Measurements from ENCODE around the gene ZNF598.

The ZNF598 gene

GRCh38 chr16:1993731-1994131, 15.9 kb downstream of the ZNF598 start:
- Mint-ChIP-seq H3K27me3 (peaks cover 6% of the 10 kb centered on the region), H3K36me3 (peaks cover 4% of the 10 kb centered on the region), H3K4me3 (no peak overlapping the region), H3K4me1 (peaks cover 18% of the 10 kb centered on the region), H3K27ac (no peak overlapping the region), H3K9me3 (no peaks in the 10 kb centered on the region)

- Mint-ChIP-seq H3K4me1 (peaks cover 21% of the 10 kb centered on the region), H3K9me3 (no peaks in the 10 kb centered on the region), H3K4me3 (no peak overlapping the region), H3K36me3 (peaks cover 2% of the 10 kb centered on the region), H3K27me3 (peaks cover 9% of the 10 kb centered on the region), H3K27ac (no peak overlapping the region)
These were observed 16.8 kb downstream of the ZNF598 start for GRCh38 chr16:1992704-1993317.

GRCh38 chr16:1991948-1992703, 17.5 kb downstream of the ZNF598 start:
- H3K4me1 Mint-ChIP-seq: peaks cover 21% of the 10 kb centered on the region
- H3K9me3 Mint-ChIP-seq: no peaks in the 10 kb centered on the region
- H3K27me3 Mint-ChIP-seq: peaks cover 9% of the 10 kb centered on the region
- H3K27ac Mint-ChIP-seq: no peak overlapping the region
- H3K36me3 Mint-ChIP-seq: no peaks in the 10 kb centered on the region
- peak overlapping the region; percentile 77 for H3K4me3 Mint-ChIP-seq

- no peaks in the 10 kb centered on the region for H3K9me3 Mint-ChIP-seq
- H3K4me1 Mint-ChIP-seq: peaks cover 21% of the 10 kb centered on the region
- H3K4me3 Mint-ChIP-seq: peak overlapping the region; percentile 77
- peaks cover 9% of the 10 kb centered on the region for H3K27me3 Mint-ChIP-seq
- peaks cover 2% of the 10 kb centered on the region for H3K36me3 Mint-ChIP-seq
- no peak overlapping the region for H3K27ac Mint-ChIP-seq
These were observed 18.1 kb downstream of the ZNF598 start for GRCh38 chr16:1991588-1991947.

- peaks cover 3% of the 10 kb centered on the region for H3K36me3 Mint-ChIP-seq
- peak overlapping the region; percentile 30 for H3K27ac Mint-ChIP-seq
- H3K9me3 Mint-ChIP-seq: no peaks in the 10 kb centered on the region
- peak overlapping the region; percentile 77 for H3K4me3 Mint-ChIP-seq
- peaks cover 9% of the 10 kb centered on the region for H3K27me3 Mint-ChIP-seq
- peaks cover 21% of the 10 kb centered on the region for H3K4me1 Mint-ChIP-seq
These were observed 18.5 kb downstream of the ZNF598 start for GRCh38 chr16:1991135-1991551.

GRCh38 chr16:1990351-1991134, 19.1 kb downstream of the ZNF598 start:
- Mint-ChIP-seq H3K9me3 (no peaks in the 10 kb centered on the region), H3K27ac (no peak overlapping the region), H3K27me3 (peaks cover 9% of the 10 kb centered on the region), H3K36me3 (peaks cover 3% of the 10 kb centered on the region), H3K4me3 (peak overlapping the region; percentile 77), H3K4me1 (peaks cover 21% of the 10 kb centered on the region)

GRCh38 chr16:1990101-1990350, 19.6 kb downstream of the ZNF598 start:
- no peak overlapping the region for H3K27ac Mint-ChIP-seq
- H3K4me1 Mint-ChIP-seq: peaks cover 24% of the 10 kb centered on the region
- H3K4me3 Mint-ChIP-seq: no peak overlapping the region
- H3K9me3 Mint-ChIP-seq: no peaks in the 10 kb centered on the region
- H3K36me3 Mint-ChIP-seq: peaks cover 3% of the 10 kb centered on the region
- H3K27me3 Mint-ChIP-seq: peaks cover 9% of the 10 kb centered on the region

- Mint-ChIP-seq H3K4me3 (peak within 1 kb of the TSS; percentile 77), H3K9me3 (no peaks in the 10 kb centered on the region), H3K27me3 (peaks cover 9% of the 10 kb centered on the region), H3K36me3 (peaks cover 3% of the 10 kb centered on the region), H3K27ac (no peak within 1 kb of the TSS), H3K4me1 (peaks cover 29% of the 10 kb centered on the region)
These were observed 20.2 kb downstream of the ZNF598 start, which contains the start of gene SYNGR3 for GRCh38 chr16:1989209-1990100. Gene SYNGR3 (plus strand): TSS chr16:1989970. CDS start chr16:1990103, 133 bp downstream.

- peaks cover 9% of the 10 kb centered on the region for H3K27me3 Mint-ChIP-seq
- H3K27ac Mint-ChIP-seq: no peak overlapping the region
- H3K36me3 Mint-ChIP-seq: peaks cover 3% of the 10 kb centered on the region
- H3K9me3 Mint-ChIP-seq: no peaks in the 10 kb centered on the region
- no peak overlapping the region for H3K4me3 Mint-ChIP-seq
- H3K4me1 Mint-ChIP-seq: peaks cover 31% of the 10 kb centered on the region
These were observed 22.4 kb downstream of the ZNF598 start for GRCh38 chr16:1987198-1987597.

GRCh38 chr16:1985466-1986150, 24.0 kb downstream of the ZNF598 start:
- Mint-ChIP-seq H3K27me3 (peaks cover 11% of the 10 kb centered on the region), H3K27ac (peak overlapping the region; percentile 30), H3K4me1 (peaks cover 20% of the 10 kb centered on the region), H3K4me3 (peak overlapping the region; percentile 80), H3K9me3 (no peaks in the 10 kb centered on the region), H3K36me3 (peaks cover 3% of the 10 kb centered on the region)

GRCh38 chr16:1984347-1985225, 25.0 kb downstream of the ZNF598 start:
- Mint-ChIP-seq H3K9me3 (no peaks in the 10 kb centered on the region), H3K36me3 (peaks cover 3% of the 10 kb centered on the region), H3K4me1 (peaks cover 20% of the 10 kb centered on the region), H3K27me3 (peaks cover 11% of the 10 kb centered on the region), H3K27ac (no peak overlapping the region), H3K4me3 (peak overlapping the region; percentile 80)

- Mint-ChIP-seq H3K27me3 (peaks cover 5% of the 10 kb centered on the region), H3K36me3 (peaks cover 4% of the 10 kb centered on the region), H3K9me3 (no peaks in the 10 kb centered on the region), H3K4me1 (peaks cover 17% of the 10 kb centered on the region), H3K27ac (peak within 1 kb of the TSS; percentile 55), H3K4me3 (peak within 1 kb of the TSS; percentile 81)
These were observed 25.9 kb downstream of the ZNF598 start, which contains the start of gene GFER for GRCh38 chr16:1983544-1984346. Gene GFER (plus strand): TSS chr16:1984193. CDS start chr16:1984219, 26 bp downstream.

GRCh38 chr16:1982991-1983543, 26.6 kb downstream of the ZNF598 start:
- Mint-ChIP-seq H3K27ac (peak overlapping the region; percentile 55), H3K4me1 (peaks cover 14% of the 10 kb centered on the region)

More at GRCh38 chr16:1982991-1983543, 26.6 kb downstream of the ZNF598 start:
- Mint-ChIP-seq H3K4me3 (peak overlapping the region; percentile 81), H3K27me3 (peaks cover 2% of the 10 kb centered on the region), H3K36me3 (peaks cover 4% of the 10 kb centered on the region), H3K9me3 (no peaks in the 10 kb centered on the region)
